ENCODE results near the gene NTSR1.
A peak's percentile ranks its signal among the peaks of the same experiment; 100 is the strongest.

Gene NTSR1

GRCh38 chr20:62741191-62741691 is 32.6 kb downstream of the NTSR1 start:
- DNase-seq, result no peak

GRCh38 chr20:62741701-62742491 is 33.3 kb downstream of the NTSR1 start:
- no peak for DNase-seq

- no peak for DNase-seq
Measured at GRCh38 chr20:62742550-62742949, 33.9 kb downstream of the NTSR1 start.

GRCh38 chr20:62742979-62743776 is 34.5 kb downstream of the NTSR1 start:
- no peak for DNase-seq

- no peak for DNase-seq
Measured at GRCh38 chr20:62743777-62744317, 35.2 kb downstream of the NTSR1 start.

- DNase-seq, result no peak
Measured at GRCh38 chr20:62744741-62745191, 36.1 kb downstream of the NTSR1 start.

GRCh38 chr20:62745279-62745951 is 36.8 kb downstream of the NTSR1 start:
- no peak for DNase-seq

GRCh38 chr20:62745952-62746288 is 37.3 kb downstream of the NTSR1 start:
- DNase-seq, result no peak

- peak in 1 of 2 donors; percentile 60 for DNase-seq
Measured at GRCh38 chr20:62748311-62748710, 39.7 kb downstream of the NTSR1 start.

GRCh38 chr20:62749851-62750445 is 41.3 kb downstream of the NTSR1 start:
- DNase-seq, result no peak

GRCh38 chr20:62751551-62752150 is 43.0 kb downstream of the NTSR1 start:
- no peak for DNase-seq

- DNase-seq, result no peak
Measured at GRCh38 chr20:62752181-62752670, 43.6 kb downstream of the NTSR1 start.

GRCh38 chr20:62752671-62753501 is 44.2 kb downstream of the NTSR1 start:
- no peak for DNase-seq

GRCh38 chr20:62753626-62754025 is 45.0 kb downstream of the NTSR1 start:
- no peak for DNase-seq

GRCh38 chr20:62754122-62754990 is 45.7 kb downstream of the NTSR1 start:
- no peak for DNase-seq

- no peak for DNase-seq
Measured at GRCh38 chr20:62754991-62755356, 46.3 kb downstream of the NTSR1 start.

GRCh38 chr20:62755817-62756724 is 47.4 kb downstream of the NTSR1 start:
- no peak for DNase-seq

GRCh38 chr20:62758226-62758912 is 49.7 kb downstream of the NTSR1 start:
- no peak for DNase-seq

Data from inflammatory macrophage (primary cell).